B cell (primary cell): ENCODE data around the gene WEE1. TPM values are rescaled to one million over a fixed set of nuclear protein-coding genes. Genes with fewer than 3 reads are reported as not detected.

ENCODE experiments used
- ATAC-seq: fragments of 200-7000 bp; cut with Tn5 transposase; one replicate; pipeline ENCODE4 v1.10.0; 2021; ENCODE audit warnings: low read depth, mild to moderate bottlenecking, moderate number of reproducible peaks, moderate library complexity
- CTCF ChIA-PET: fragments of 350-600 bp; sonication (Branson Sonifier 250); formaldehyde crosslinking; loops from one replicate; lab custom pipeline; 2021; ENCODE audit warnings: antibody characterized with exemption, inconsistent platforms; lab: Charles Lee
- POLR2A ChIA-PET: fragments of 350-600 bp; sonication (Branson Sonifier 250); formaldehyde crosslinking; loops from one replicate; lab custom pipeline; 2021; ENCODE audit warnings: antibody characterized with exemption; lab: Charles Lee
- DNase-seq: peaks from one replicate; pipeline ENCODE4 v3.0.0; 2013
- H2AFZ ChIP-seq: 2 replicates; pipeline ENCODE4 v1.6.1; 2012; ENCODE audit warnings: mild to moderate bottlenecking, low read depth, low read length; ENCODE audit not compliant: insufficient read depth, poor library complexity, severe bottlenecking
- H3K27ac ChIP-seq, 2 donors: 1 replicate in 1 of 2; 2 replicates in 1 of 2; pipeline ENCODE4 v1.5.1; 2012 to 2013; ENCODE audit warnings: low read length in 2 of 2, mild to moderate bottlenecking in 2 of 2, moderate library complexity in 1 of 2
- H3K27me3 ChIP-seq, 4 experiments: fragments of 200-600 bp in 1 of 4; sonication (generic) in 1 of 4; replicated peaks in 1 of 4; 1 replicate in 2 of 4; 2 replicates in 2 of 4; pipeline versions ENCODE4 v1.6.1 to v1.7.0; 2013 to 2016; ENCODE audit warnings: low read length in 3 of 4, mild to moderate bottlenecking in 2 of 4, mixed read lengths in 1 of 4, moderate library complexity in 1 of 4; ENCODE audit not compliant: insufficient read depth in 4 of 4, control insufficient read depth in 3 of 4; ENCODE audit errors: control extremely low read depth in 1 of 4
- H3K36me3 ChIP-seq, 2 experiments: replicated peaks in 1 of 2; 1 replicate in 1 of 2; 2 replicates in 1 of 2; pipeline versions ENCODE4 v1.6.1 to v1.7.1; 2013; ENCODE audit warnings: low read length in 1 of 2; ENCODE audit not compliant: insufficient read depth in 2 of 2, control insufficient read depth in 1 of 2; ENCODE audit errors: control extremely low read depth in 1 of 2, extremely low read depth in 1 of 2
- H3K4me1 ChIP-seq, 2 donors: fragments of 200-600 bp in 1 of 2; sonication (generic) in 1 of 2; 1 replicate in 1 of 2; 2 replicates in 1 of 2; pipeline versions ENCODE4 v1.5.1 to v1.6.1; 2013 to 2017; ENCODE audit warnings: low read length in 2 of 2; ENCODE audit not compliant: control insufficient read depth in 2 of 2, insufficient read depth in 2 of 2
- H3K4me2 ChIP-seq: replicated peaks from 2 replicates; pipeline ENCODE3; 2012; ENCODE audit warnings: mild to moderate bottlenecking, low read depth, low read length; ENCODE audit not compliant: poor library complexity, severe bottlenecking
- H3K4me3 ChIP-seq, 5 experiments: fragments of 200-600 bp in 1 of 5; sonication (generic) in 1 of 5; 1 replicate in 3 of 5; 2 replicates in 2 of 5; pipeline versions ENCODE4 v1.5.1 to v1.7.0; 2011 to 2016; ENCODE audit warnings: low read length in 4 of 5, mild to moderate bottlenecking in 4 of 5, low read depth in 2 of 5, control low read depth in 1 of 5, moderate library complexity in 1 of 5; ENCODE audit not compliant: insufficient read depth in 1 of 5; ENCODE audit errors: control extremely low read depth in 1 of 5, extremely low read depth in 1 of 5
- H3K79me2 ChIP-seq: fragments of 200-600 bp; sonication (generic); one replicate; pipeline ENCODE4 v1.6.0; 2016; ENCODE audit warnings: low read length; ENCODE audit not compliant: control insufficient read depth, insufficient read depth
- H3K9ac ChIP-seq: fragments of 200-600 bp; sonication (generic); 2 replicates; pipeline ENCODE4 v1.6.1; 2017; ENCODE audit warnings: mild to moderate bottlenecking, low read length, moderate library complexity
- H3K9me3 ChIP-seq, 3 donors: one replicate each; pipeline versions ENCODE4 v1.6.1 to v1.7.1; 2013; ENCODE audit warnings: low read length in 2 of 3; ENCODE audit not compliant: control insufficient read depth in 2 of 3, insufficient read depth in 1 of 3; ENCODE audit errors: control extremely low read depth in 1 of 3
- H4K20me1 ChIP-seq: 2 replicates; pipeline ENCODE4 v1.6.0; 2012; ENCODE audit warnings: mild to moderate bottlenecking, low read length; ENCODE audit not compliant: insufficient read depth, control insufficient read depth, poor library complexity, severe bottlenecking
- H3K27ac Mint-ChIP-seq: one replicate; pipeline ENCODE4 v1.8.0; 2021; ENCODE audit warnings: mixed read lengths
- H3K27me3 Mint-ChIP-seq: one replicate; pipeline ENCODE4 v1.8.0; 2021; ENCODE audit warnings: mixed read lengths
- H3K4me1 Mint-ChIP-seq: one replicate; pipeline ENCODE4 v1.8.0; 2021; ENCODE audit warnings: mixed read lengths
- H3K4me3 Mint-ChIP-seq: one replicate; pipeline ENCODE4 v1.8.0; 2021; ENCODE audit warnings: mixed read lengths
- H3K9me3 Mint-ChIP-seq: one replicate; pipeline ENCODE4 v1.8.0; 2022; ENCODE audit warnings: mixed read lengths; ENCODE audit not compliant: insufficient read depth
- CTCF ChIP-seq: fragments of 200-600 bp; IDR thresholded peaks from one replicate; pipeline ENCODE4 v1.8.0; 2022; ENCODE audit warnings: antibody characterized with exemption, mild to moderate bottlenecking
- EZH2 ChIP-seq: IDR thresholded peaks from 2 replicates; pipeline ENCODE4 v1.6.1; 2012; ENCODE audit warnings: borderline replicate concordance, low read depth, mild to moderate bottlenecking, moderate library complexity, low read length; ENCODE audit not compliant: insufficient read depth, poor library complexity, severe bottlenecking
- WGBS: methylation state at CpG from one replicate; pipeline ENCODE4 v1.1.5; 2013; ENCODE audit warnings: missing lambda C conversion rate; ENCODE audit not compliant: insufficient coverage; 5-methylcytosine and 5-hydroxymethylcytosine counted together
- intact Hi-C: fragments of 100-400 bp; cut with micrococcal nuclease; formaldehyde crosslinking; loops from one replicate; pipeline ENCODE4 v1.10.0; 2022
- polyA plus RNA-seq: library from polyadenylated mRNA; depleted of rRNA; stranded (reverse); fragments of >200 nt; gene quantifications from 2 replicates; pipeline ENCODE4 v1.2.3, GENCODE V29; 2012
- total RNA-seq, 2 donors: library from RNA; stranded (reverse); fragments of 120-200 nt in 1 of 2; gene quantifications; 1 replicate in 1 of 2; 2 replicates in 1 of 2; pipeline versions ENCODE4 v1.2.3 to v1.2.4, GENCODE V29; 2013 to 2022

WEE1 gene
- total and polyA plus RNA-seq, 2 donors (not counting 1 experiment from before 2014, with no cell fraction given): 14.7 to 31.3 TPM

GRCh38 chr11:9571071-9571762, 2.3 kb upstream of the WEE1 start:
- peak overlapping the region; percentile 53 for H3K4me3 Mint-ChIP-seq
- CTCF ChIA-PET: interaction anchor here (0.8 to 4.2 kb wide), 2 partner anchors 36 to 41 kb away, joined by 6 to 16 read pairs; no protein-coding TSS in a partner anchor
- no peak for TF ChIP-seq EZH2
- no peak for TF ChIP-seq CTCF

GRCh38 chr11:9571763-9572115, 1.7 kb upstream of the WEE1 start:
- H3K4me1 Mint-ChIP-seq: peaks cover 61% of the 10 kb centered on the region
- H2AFZ ChIP-seq: no peak overlapping the region

More at GRCh38 chr11:9571071-9571762, 2.3 kb upstream of the WEE1 start:
- H4K20me1 ChIP-seq: no peaks in the 10 kb centered on the region
- WGBS: 46% methylated on average over 5 of the region's 8 CpGs
- Mint-ChIP-seq H3K4me1 (peaks cover 59% of the 10 kb centered on the region), H3K27ac (peak overlapping the region; percentile 62), H3K27me3 (no peaks in the 10 kb centered on the region), H3K9me3 (no peaks in the 10 kb centered on the region)
- H3K27ac ChIP-seq: no peak overlapping the region
- POLR2A ChIA-PET: no interaction called here
- no peaks in the 10 kb centered on the region for H3K9me3 ChIP-seq
- H3K36me3 ChIP-seq: no peaks in the 10 kb centered on the region
- no peak overlapping the region for H3K4me3 ChIP-seq
- H3K79me2 ChIP-seq: peaks cover 25% of the 10 kb centered on the region
- ATAC-seq (no peak), DNase-seq (no peak)
- H3K27me3 ChIP-seq: no peaks in the 10 kb centered on the region
- H3K9ac ChIP-seq: no peak overlapping the region
- peak overlapping the region; percentile 11 for H3K4me2 ChIP-seq
- H2AFZ ChIP-seq: no peak overlapping the region
- peaks cover 49 to 54% of the 10 kb centered on the region in 2 donors for H3K4me1 ChIP-seq
- intact Hi-C loops: loop anchor here (5.0 to 10.0 kb wide), 2 partner anchors 734 to 1286 kb away; partner anchors contain the start of genes ADM and ZBED5

More at GRCh38 chr11:9571763-9572115, 1.7 kb upstream of the WEE1 start:
- Histone ChIP-seq H3K79me2 (peaks cover 30% of the 10 kb centered on the region), H3K4me3 (no peak overlapping the region), H3K9me3 (no peaks in the 10 kb centered on the region), H3K9ac (no peak overlapping the region), H3K27ac (no peak overlapping the region), H4K20me1 (no peaks in the 10 kb centered on the region), H3K27me3 (no peaks in the 10 kb centered on the region), H3K36me3 (peaks cover 0 to 3% of the 10 kb centered on the region in 2 experiments), H3K4me1 (peaks cover 53 to 57% of the 10 kb centered on the region in 2 donors), H3K4me2 (no peak overlapping the region)
- Mint-ChIP-seq H3K27ac (peak overlapping the region; percentile 62), H3K27me3 (no peaks in the 10 kb centered on the region), H3K4me3 (peak overlapping the region; percentile 53), H3K9me3 (no peaks in the 10 kb centered on the region)
- ChIA-PET CTCF (interaction anchor here (0.8 to 4.2 kb wide), 2 partner anchors 37 to 41 kb away, joined by 6 to 16 read pairs; no protein-coding TSS in a partner anchor), POLR2A (no interaction called here)
- 96% methylated on average over 5 of the region's 6 CpGs for WGBS
- intact Hi-C loops: loop anchor here (2.0 to 10.0 kb wide), 4 partner anchors 29 to 1286 kb away; partner anchors contain the start of genes ADM and ZBED5
- TF ChIP-seq EZH2 (no peak), CTCF (no peak)
- DNase-seq: no peak
- no peak for ATAC-seq
